Measurements from ENCODE around the gene UPK2. TPM values are rescaled to one million over a fixed set of nuclear protein-coding genes. Genes with fewer than 3 reads are reported as not detected.

The UPK2 gene
- total and polyA plus RNA-seq, 2 of the 13 experiments (the other 11 are each of a cell fraction or from before 2014, with no cell fraction given): not detected

- TF ChIP-seq ARID5B (CRISPR knock-in tag; IDR thresholded peaks at IDR 0.05) (peak; percentile 43), MBD4 (IDR thresholded peaks at IDR 0.05; ENCODE audit: borderline replicate concordance, low read length) (no peak), ZNF556 (CRISPR knock-in tag; IDR thresholded peaks at IDR 0.05; ENCODE audit: borderline replicate concordance) (no peak), ZNF232 (CRISPR knock-in tag; IDR thresholded peaks at IDR 0.05; ENCODE audit: borderline replicate concordance) (no peak), PAX8 (CRISPR knock-in tag; IDR thresholded peaks at IDR 0.05; ENCODE audit: borderline replicate concordance) (no peak), MIXL1 (CRISPR knock-in tag; IDR thresholded peaks at IDR 0.05) (no peak), AHDC1 (CRISPR knock-in tag; IDR thresholded peaks at IDR 0.05; ENCODE audit: borderline replicate concordance) (no peak), ZBTB26 (CRISPR knock-in tag; IDR thresholded peaks at IDR 0.05; ENCODE audit: borderline replicate concordance) (peak; percentile 45; the same call in 1 of the 2 replicates), JARID2 (CRISPR knock-in tag; IDR thresholded peaks at IDR 0.05; ENCODE audit: insufficient replicate concordance) (no peak), PRPF4 (IDR thresholded peaks at IDR 0.05; ENCODE audit: low read depth, low read length, poor library complexity, severe bottlenecking) (no peak), ZBTB3 (CRISPR knock-in tag; IDR thresholded peaks at IDR 0.05; ENCODE audit: borderline replicate concordance, low read depth) (no peak), SRF (IDR thresholded peaks at IDR 0.05; ENCODE audit: low read depth, low read length) (no peak), ZKSCAN8 (CRISPR knock-in tag; IDR thresholded peaks at IDR 0.05; ENCODE audit: borderline replicate concordance) (0 out of 2 replicates have a peak, but pooled peaks have one; percentile 36), MIER3 (CRISPR knock-in tag; IDR thresholded peaks at IDR 0.05; ENCODE audit: borderline replicate concordance) (peak; percentile 67; the same call in 1 of the 2 replicates), ZBTB7A (CRISPR knock-in tag; IDR thresholded peaks at IDR 0.05) (0 out of 2 replicates have a peak, but pooled peaks have one; percentile 26), GATAD1 (CRISPR knock-in tag; IDR thresholded peaks at IDR 0.05) (peak; percentile 69), WIZ (CRISPR knock-in tag; IDR thresholded peaks at IDR 0.05) (no peak)
Observed at GRCh38 chr11:118907051-118908042, 48.8 kb upstream of the UPK2 start (continued).

Data from HepG2 (cell line).